SK-N-SH (cell line): ENCODE data around the gene FOXL2NB. TPM values are rescaled to one million over a fixed set of nuclear protein-coding genes. Genes with fewer than 3 reads are reported as not detected.

Experiments used
- CTCF ChIA-PET: fragments of 300-600, 350-600 bp; formaldehyde crosslinking; extraction: SDS; loops from one replicate; lab custom pipeline; 2021; lab: Yijun Ruan, JAX
- POLR2A ChIA-PET: fragments of 350-600 bp; sonication (Branson Sonifier 250); formaldehyde crosslinking; extraction: SDS; loops from one replicate; lab custom pipeline; 2020; ENCODE audit warnings: antibody characterized with exemption, inconsistent platforms; lab: Yijun Ruan, JAX
- DNase-seq: peaks from one replicate; pipeline ENCODE4 v3.0.0; 2012
- H2AFZ ChIP-seq: fragments of 200-600 bp; sonication (generic); 2 replicates; pipeline ENCODE4 v1.8.1; 2016; ENCODE audit warnings: antibody characterized with exemption, mild to moderate bottlenecking, low read depth
- H3F3A ChIP-seq: fragments of 200-600 bp; sonication (generic); replicated peaks from 2 replicates; pipeline ENCODE3; 2016; ENCODE audit warnings: antibody characterized with exemption, mild to moderate bottlenecking; ENCODE audit not compliant: insufficient read depth
- H3K27ac ChIP-seq, 2 experiments: fragments of 200-500 bp in 1 of 2; fragments of 200-600 bp in 1 of 2; sonication (Bioruptor generic) in 1 of 2; sonication (generic), shearing (Covaris generic) in 1 of 2; 2 replicates each; pipeline versions ENCODE4 v1.5.1 to v1.6.1; 2014 to 2016; ENCODE audit warnings: low read depth in 2 of 2, inconsistent platforms in 1 of 2, low read length in 1 of 2, mild to moderate bottlenecking in 1 of 2, mixed read lengths in 1 of 2
- H3K27me3 ChIP-seq: fragments of 200-600 bp; sonication (generic), shearing (Covaris generic); 2 replicates; pipeline ENCODE4 v1.6.1; 2016; ENCODE audit warnings: mixed run types; ENCODE audit not compliant: insufficient read depth
- H3K36me3 ChIP-seq, 2 experiments: fragments of 200-500 bp in 1 of 2; fragments of 200-600 bp in 1 of 2; sonication (Bioruptor generic) in 1 of 2; sonication (generic) in 1 of 2; replicated peaks in 1 of 2; 2 replicates each; pipeline versions ENCODE3 to v1.5.1; 2014 to 2016; ENCODE audit warnings: low read length in 1 of 2, mild to moderate bottlenecking in 1 of 2; ENCODE audit not compliant: insufficient read depth in 2 of 2, control insufficient read depth in 1 of 2
- H3K4me1 ChIP-seq, 2 experiments: fragments of 200-500 bp in 1 of 2; fragments of 200-600 bp in 1 of 2; sonication (Bioruptor generic) in 1 of 2; sonication (generic), shearing (Covaris generic) in 1 of 2; 2 replicates each; pipeline versions ENCODE4 v1.5.1 to v1.6.1; 2014 to 2016; ENCODE audit warnings: low read depth in 1 of 2, low read length in 1 of 2, mixed run types in 1 of 2; ENCODE audit not compliant: insufficient read depth in 2 of 2, control insufficient read depth in 1 of 2
- H3K4me2 ChIP-seq: fragments of 200-600 bp; sonication (generic), shearing (Covaris generic); 2 replicates; pipeline ENCODE4 v1.6.1; 2017; ENCODE audit warnings: mixed run types
- H3K4me3 ChIP-seq, 2 experiments: fragments of 200-500 bp in 1 of 2; fragments of 200-600 bp in 1 of 2; sonication (Bioruptor generic) in 1 of 2; sonication (generic), shearing (Covaris generic) in 1 of 2; 2 replicates each; pipeline versions ENCODE4 v1.5.1 to v1.8.1; 2014 to 2016; ENCODE audit warnings: low read depth in 2 of 2, inconsistent platforms in 1 of 2, low read length in 1 of 2, mild to moderate bottlenecking in 1 of 2, mixed read lengths in 1 of 2, moderate library complexity in 1 of 2
- H3K79me2 ChIP-seq: fragments of 200-600 bp; sonication (generic); 2 replicates; pipeline ENCODE4 v1.8.1; 2017; ENCODE audit warnings: mild to moderate bottlenecking; ENCODE audit not compliant: insufficient read depth
- H3K9ac ChIP-seq: fragments of 200-600 bp; sonication (generic); 2 replicates; pipeline ENCODE4 v1.6.1; 2017; ENCODE audit warnings: mixed run types
- H3K9me2 ChIP-seq: fragments of 200-600 bp; sonication (generic); 2 replicates; pipeline ENCODE4 v1.6.1; 2017; ENCODE audit warnings: mixed run types
- H3K9me3 ChIP-seq: fragments of 200-600 bp; sonication (generic); 2 replicates; pipeline ENCODE4 v1.6.1; 2017; ENCODE audit warnings: mixed run types, mild to moderate bottlenecking, moderate library complexity
- H4K20me1 ChIP-seq: fragments of 200-600 bp; sonication (generic); 2 replicates; pipeline ENCODE4 v1.6.1; 2017; ENCODE audit warnings: mild to moderate bottlenecking, mixed run types; ENCODE audit not compliant: insufficient read depth
- CHD2 ChIP-seq: fragments of 150-350 bp; IDR thresholded peaks from 2 replicates; pipeline ENCODE4 v1.6.1; 2018; ENCODE audit warnings: low read length; ENCODE audit not compliant: partially characterized antibody
- EP300 ChIP-seq, 2 experiments: IDR thresholded peaks; 2 replicates each; pipeline versions ENCODE4 v1.4.0 to v1.6.1; 2012; ENCODE audit warnings: borderline replicate concordance in 1 of 2, low read depth in 1 of 2, low read length in 1 of 2
- FOXJ3 ChIP-seq: sonication (generic); formaldehyde crosslinking; IDR thresholded peaks from 2 replicates; pipeline ENCODE4 v1.5.1; 2020; ENCODE audit warnings: mild to moderate bottlenecking, missing genetic modification reagents
- JUND ChIP-seq: IDR thresholded peaks from 2 replicates; pipeline ENCODE4 v1.4.0; 2012
- MEF2A ChIP-seq: IDR thresholded peaks from 2 replicates; pipeline ENCODE4 v1.4.0; 2012; ENCODE audit warnings: low read depth, borderline replicate concordance
- NFIC ChIP-seq: IDR thresholded peaks from 2 replicates; pipeline ENCODE4 v1.4.0; 2012; ENCODE audit warnings: borderline replicate concordance
- NRF1 ChIP-seq: IDR thresholded peaks from 2 replicates; pipeline ENCODE4 v1.6.1; 2012; ENCODE audit warnings: low read depth, mild to moderate bottlenecking, low read length
- RAD21 ChIP-seq: IDR thresholded peaks from 2 replicates; pipeline ENCODE4 v1.6.1; 2012; ENCODE audit warnings: mild to moderate bottlenecking, low read length
- RCOR1 ChIP-seq: fragments of 150-350 bp; IDR thresholded peaks from 2 replicates; pipeline ENCODE4 v1.6.1; 2017; ENCODE audit warnings: antibody characterized with exemption, low read length
- RFX5 ChIP-seq: IDR thresholded peaks from 2 replicates; pipeline ENCODE4 v1.6.1; 2012; ENCODE audit warnings: mild to moderate bottlenecking, improper control_type of control experiment, low read length
- SIN3A ChIP-seq: IDR thresholded peaks from 2 replicates; pipeline ENCODE4 v1.6.1; 2012; ENCODE audit warnings: low read depth, mild to moderate bottlenecking, low read length, moderate library complexity, borderline replicate concordance
- SMC3 ChIP-seq: IDR thresholded peaks from 2 replicates; pipeline ENCODE4 v1.6.1; 2012; ENCODE audit warnings: low read depth, low read length, improper control_type of control experiment
- TEAD4 ChIP-seq: IDR thresholded peaks from 2 replicates; pipeline ENCODE4 v1.4.0; 2012; ENCODE audit warnings: mild to moderate bottlenecking, borderline replicate concordance; ENCODE audit not compliant: insufficient read depth
- YY1 ChIP-seq: IDR thresholded peaks from 2 replicates; pipeline ENCODE4 v1.4.0; 2012; ENCODE audit warnings: low read depth, mild to moderate bottlenecking
- WGBS: methylation state at CpG from one replicate; pipeline ENCODE4 v1.1.6; 2017; ENCODE audit warnings: low lambda C conversion rate; 5-methylcytosine and 5-hydroxymethylcytosine counted together
- polyA plus RNA-seq, 3 experiments: library from polyadenylated mRNA; depleted of rRNA; stranded (reverse); fragments of >200 nt; gene quantifications; 2 replicates each; pipeline ENCODE4 v1.2.3, GENCODE V29; 2012
- TF ChIP-seq, protein P1 (sequence below): fragments of 150-350 bp; IDR thresholded peaks from 2 replicates; pipeline ENCODE4 v1.6.1; 2017; ENCODE audit warnings: antibody characterized with exemption, low read length, low read depth, borderline replicate concordance
- TF ChIP-seq, protein P2 (sequence below): fragments of 200-600 bp; sonication (generic); IDR thresholded peaks from 2 replicates; pipeline ENCODE4 v1.6.1; 2017; ENCODE audit warnings: antibody characterized with exemption, mild to moderate bottlenecking, moderate library complexity
- TF ChIP-seq, protein P3 (sequence below): IDR thresholded peaks from 2 replicates; pipeline ENCODE4; 2012

FOXL2NB gene
- polyA plus RNA-seq, 1 of the 3 experiments (the other 2 are of a cell fraction) = not detected

DNA sequence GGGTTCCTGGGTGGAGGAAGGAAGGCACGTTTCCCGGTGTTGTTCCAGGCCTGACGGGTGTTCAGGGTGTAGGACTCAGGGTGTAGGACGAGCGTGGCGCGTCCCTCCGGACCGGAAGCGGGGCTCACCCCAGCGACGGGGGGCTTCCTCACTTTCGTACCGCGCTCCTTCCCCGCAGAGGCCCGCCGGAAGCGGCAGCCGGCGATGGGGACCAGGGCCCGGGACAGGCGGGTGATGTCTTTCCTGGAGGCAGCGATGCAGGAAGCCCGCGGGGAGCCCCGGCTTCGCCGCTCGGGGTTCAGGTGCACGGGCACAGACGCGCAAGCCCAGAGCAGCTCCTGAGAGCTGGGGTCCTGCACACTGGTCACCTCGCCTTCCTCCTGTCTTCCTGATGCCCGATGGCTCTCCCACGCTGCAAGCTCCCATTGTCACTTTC, 13.4 kb downstream of the FOXL2NB start (continued):
- TF ChIP-seq RAD21 (no peak), RFX5 (no peak), YY1 (no peak)

DNA sequence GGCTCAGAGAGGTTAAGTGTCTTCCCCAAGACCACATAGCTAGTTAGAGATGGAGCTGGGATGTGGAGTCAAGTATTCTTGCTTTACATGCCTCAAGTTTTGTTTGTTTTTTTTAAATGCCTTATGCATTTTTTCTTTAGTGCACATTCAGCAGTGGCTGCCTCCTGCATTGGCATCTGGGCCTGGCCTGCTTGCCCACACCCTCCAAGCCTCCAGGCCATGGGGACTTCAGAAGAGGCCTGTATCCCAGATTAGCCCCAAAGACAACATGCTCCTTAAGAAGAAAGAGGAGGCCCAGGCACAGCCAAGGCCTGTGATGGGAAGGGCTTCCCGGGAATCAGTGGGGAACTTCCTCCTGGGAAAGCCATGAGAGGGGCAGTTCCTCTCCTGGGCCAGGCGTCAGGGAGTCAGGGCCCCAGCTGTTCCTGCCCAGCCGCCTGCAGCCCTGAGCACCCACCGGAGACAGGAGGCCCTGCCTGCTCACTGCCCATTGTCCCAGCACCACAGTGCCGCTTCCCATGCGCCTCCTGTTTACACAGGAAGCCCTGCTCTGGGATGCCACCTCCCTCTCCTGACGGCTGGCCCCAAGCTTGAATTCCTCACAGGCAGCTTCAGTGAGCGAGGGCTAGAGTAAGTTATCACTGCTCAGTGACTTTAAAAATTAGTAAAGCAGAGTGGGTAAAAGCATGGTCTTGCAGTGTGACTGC, 16.0 kb downstream of the FOXL2NB start:
- no peaks in the 10 kb centered on the region for H3K4me1 ChIP-seq
- CTCF ChIA-PET = interaction anchor here (2.1 kb wide), 1 partner anchor 27 kb away, joined by 6 read pairs; no protein-coding TSS in a partner anchor
- WGBS = 35% methylated on average over 6 of the region's 8 CpGs
- H3K27me3 ChIP-seq = peaks cover 14% of the 10 kb centered on the region; the same call in 1 of the 2 replicates
- POLR2A ChIA-PET = interaction anchor here (0.6 kb wide), 1 partner anchor 1831 kb away, joined by 3 read pairs; no protein-coding TSS in a partner anchor
- H3K36me3 ChIP-seq = no peaks in the 10 kb centered on the region
- no peak for TF ChIP-seq RCOR1
- TF ChIP-seq NRF1 = no peak
- no peak for TF ChIP-seq NFIC
- no peak for TF ChIP-seq CHD2
- no peak for TF ChIP-seq SMC3
- TF ChIP-seq, protein P1, sequence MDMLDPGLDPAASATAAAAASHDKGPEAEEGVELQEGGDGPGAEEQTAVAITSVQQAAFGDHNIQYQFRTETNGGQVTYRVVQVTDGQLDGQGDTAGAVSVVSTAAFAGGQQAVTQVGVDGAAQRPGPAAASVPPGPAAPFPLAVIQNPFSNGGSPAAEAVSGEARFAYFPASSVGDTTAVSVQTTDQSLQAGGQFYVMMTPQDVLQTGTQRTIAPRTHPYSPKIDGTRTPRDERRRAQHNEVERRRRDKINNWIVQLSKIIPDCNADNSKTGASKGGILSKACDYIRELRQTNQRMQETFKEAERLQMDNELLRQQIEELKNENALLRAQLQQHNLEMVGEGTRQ = no peak
- TF ChIP-seq, protein P2, sequence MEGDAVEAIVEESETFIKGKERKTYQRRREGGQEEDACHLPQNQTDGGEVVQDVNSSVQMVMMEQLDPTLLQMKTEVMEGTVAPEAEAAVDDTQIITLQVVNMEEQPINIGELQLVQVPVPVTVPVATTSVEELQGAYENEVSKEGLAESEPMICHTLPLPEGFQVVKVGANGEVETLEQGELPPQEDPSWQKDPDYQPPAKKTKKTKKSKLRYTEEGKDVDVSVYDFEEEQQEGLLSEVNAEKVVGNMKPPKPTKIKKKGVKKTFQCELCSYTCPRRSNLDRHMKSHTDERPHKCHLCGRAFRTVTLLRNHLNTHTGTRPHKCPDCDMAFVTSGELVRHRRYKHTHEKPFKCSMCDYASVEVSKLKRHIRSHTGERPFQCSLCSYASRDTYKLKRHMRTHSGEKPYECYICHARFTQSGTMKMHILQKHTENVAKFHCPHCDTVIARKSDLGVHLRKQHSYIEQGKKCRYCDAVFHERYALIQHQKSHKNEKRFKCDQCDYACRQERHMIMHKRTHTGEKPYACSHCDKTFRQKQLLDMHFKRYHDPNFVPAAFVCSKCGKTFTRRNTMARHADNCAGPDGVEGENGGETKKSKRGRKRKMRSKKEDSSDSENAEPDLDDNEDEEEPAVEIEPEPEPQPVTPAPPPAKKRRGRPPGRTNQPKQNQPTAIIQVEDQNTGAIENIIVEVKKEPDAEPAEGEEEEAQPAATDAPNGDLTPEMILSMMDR = no peak
- TF ChIP-seq MEF2A = no peak
- TF ChIP-seq, protein P3, sequence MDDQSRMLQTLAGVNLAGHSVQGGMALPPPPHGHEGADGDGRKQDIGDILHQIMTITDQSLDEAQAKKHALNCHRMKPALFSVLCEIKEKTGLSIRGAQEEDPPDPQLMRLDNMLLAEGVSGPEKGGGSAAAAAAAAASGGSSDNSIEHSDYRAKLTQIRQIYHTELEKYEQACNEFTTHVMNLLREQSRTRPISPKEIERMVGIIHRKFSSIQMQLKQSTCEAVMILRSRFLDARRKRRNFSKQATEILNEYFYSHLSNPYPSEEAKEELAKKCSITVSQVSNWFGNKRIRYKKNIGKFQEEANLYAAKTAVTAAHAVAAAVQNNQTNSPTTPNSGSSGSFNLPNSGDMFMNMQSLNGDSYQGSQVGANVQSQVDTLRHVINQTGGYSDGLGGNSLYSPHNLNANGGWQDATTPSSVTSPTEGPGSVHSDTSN = no peak
- TF ChIP-seq EP300 (IDR thresholded peaks at IDR 0.05; ENCODE audit: borderline replicate concordance in 1 of 2, low read depth in 1 of 2, low read length in 1 of 2) = no peak
- TF ChIP-seq JUND = no peak
- TF ChIP-seq SIN3A = no peak
- TF ChIP-seq TEAD4 = no peak
- TF ChIP-seq FOXJ3 (CRISPR knock-in tag) = no peak
- no peak overlapping the region for H3K4me3 ChIP-seq
- H2AFZ ChIP-seq = no peak overlapping the region
- H3K9me2 ChIP-seq = no peaks in the 10 kb centered on the region
- H3K79me2 ChIP-seq = no peaks in the 10 kb centered on the region
- no peak for DNase-seq
- H3K9ac ChIP-seq = no peak overlapping the region
- no peak overlapping the region for H3K27ac ChIP-seq
- H3F3A ChIP-seq = no peaks in the 10 kb centered on the region
- no peak overlapping the region for H3K4me2 ChIP-seq
- 0 out of 2 replicates have a peak, but pooled peaks cover 6% of the 10 kb centered on the region for H3K9me3 ChIP-seq
- H4K20me1 ChIP-seq = no peaks in the 10 kb centered on the region
